GM18502 (cell line): ENCODE results near the gene NKAIN1.

Experiments
- ATAC-seq: cut with Tn5 transposase; IDR thresholded peaks from one replicate; pipeline ENCODE4 v1.9.1; 2021; ENCODE audit warnings: mild to moderate bottlenecking; ENCODE audit not compliant: unreplicated experiment, poor library complexity

NKAIN1 gene

GRCh38 chr1:31234870-31235269 lies 4.8 kb downstream of the NKAIN1 start:
- ATAC-seq = no peak

GRCh38 chr1:31234123-31234708 lies 5.5 kb downstream of the NKAIN1 start:
- no peak for ATAC-seq

GRCh38 chr1:31232689-31233088 lies 7.0 kb downstream of the NKAIN1 start:
- no peak for ATAC-seq

DNA sequence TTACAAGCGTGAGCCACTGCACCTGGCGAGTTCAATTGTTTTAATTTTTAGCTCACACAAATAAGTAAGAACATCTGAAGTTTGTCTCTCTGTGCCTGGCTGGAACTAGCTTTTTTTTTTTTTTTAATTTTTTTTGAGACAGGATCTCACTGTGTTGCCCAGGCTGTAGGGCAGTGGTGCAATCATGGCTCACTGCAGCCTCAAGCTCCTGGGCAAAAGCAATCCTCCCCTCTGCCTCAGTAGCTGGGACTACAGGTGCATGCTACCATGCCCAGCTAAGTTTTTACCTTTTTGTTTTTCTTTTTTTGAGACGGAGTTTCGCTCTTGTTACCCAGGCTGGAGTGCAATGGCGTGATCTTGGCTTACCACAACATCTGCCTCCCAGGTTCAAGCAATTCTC lies 7.9 kb downstream of the NKAIN1 start:
- ATAC-seq = no peak

DNA sequence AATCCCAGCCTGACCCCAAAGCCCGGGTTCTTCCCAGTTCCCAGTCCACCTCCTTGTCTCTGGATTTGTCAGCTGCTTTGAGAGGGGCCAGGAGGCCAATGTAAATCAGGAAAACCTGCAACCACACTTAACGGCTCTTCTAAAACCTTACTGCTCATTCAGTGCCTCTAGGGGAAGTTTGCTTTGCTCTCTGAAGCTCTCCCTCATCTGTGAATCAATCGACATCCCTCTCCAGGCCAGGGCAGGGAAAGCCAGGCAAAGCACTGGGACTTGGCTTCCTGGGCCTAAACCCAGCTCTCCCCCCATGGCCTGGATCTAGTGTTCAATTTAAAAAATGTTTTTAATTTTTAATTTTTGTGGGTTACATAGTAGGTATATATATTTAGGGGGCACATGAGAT lies 9.3 kb downstream of the NKAIN1 start:
- ATAC-seq = no peak

DNA sequence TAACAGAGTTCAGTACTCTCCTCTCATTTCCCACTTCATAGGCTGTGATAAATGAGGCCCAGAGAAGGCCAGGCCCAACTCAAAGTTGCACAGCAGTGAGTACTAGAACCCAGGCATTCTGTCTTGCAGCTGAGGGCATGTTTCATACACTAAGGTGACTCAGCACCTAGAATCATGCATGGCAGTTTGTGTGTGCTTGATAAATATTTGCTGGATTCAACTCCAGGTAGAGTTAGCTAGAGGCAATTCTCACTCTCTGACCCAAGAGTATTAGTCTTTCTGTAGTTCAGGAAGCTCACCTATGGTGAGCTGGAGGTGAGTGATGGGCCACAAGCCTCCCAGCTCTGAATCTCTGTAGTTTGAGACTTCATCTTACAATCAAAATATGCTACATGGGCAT lies 10.7 kb downstream of the NKAIN1 start:
- no peak for ATAC-seq

- no peak for ATAC-seq
These were observed 11.7 kb downstream of the NKAIN1 start for GRCh38 chr1:31227891-31228568.

DNA sequence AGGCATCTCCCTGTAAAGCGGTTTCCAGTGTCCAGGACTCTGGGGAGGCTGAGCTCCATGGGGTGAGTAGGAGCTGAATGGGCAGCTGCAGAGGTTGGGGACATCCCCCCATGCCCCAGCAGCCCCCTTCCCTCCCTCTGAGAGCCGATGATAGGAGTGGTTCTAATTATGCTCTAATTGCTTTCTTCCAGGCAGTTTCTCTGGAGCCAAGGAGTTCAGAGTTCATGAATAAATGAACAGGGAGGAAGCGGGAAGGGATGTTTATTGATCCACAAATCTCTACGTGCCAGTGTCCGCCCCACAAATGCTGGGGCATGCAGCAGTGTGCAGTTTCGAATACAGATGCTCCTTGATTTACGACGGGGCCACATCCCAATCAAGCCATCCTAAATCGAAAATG lies 15.6 kb downstream of the NKAIN1 start:
- ATAC-seq = no peak

DNA sequence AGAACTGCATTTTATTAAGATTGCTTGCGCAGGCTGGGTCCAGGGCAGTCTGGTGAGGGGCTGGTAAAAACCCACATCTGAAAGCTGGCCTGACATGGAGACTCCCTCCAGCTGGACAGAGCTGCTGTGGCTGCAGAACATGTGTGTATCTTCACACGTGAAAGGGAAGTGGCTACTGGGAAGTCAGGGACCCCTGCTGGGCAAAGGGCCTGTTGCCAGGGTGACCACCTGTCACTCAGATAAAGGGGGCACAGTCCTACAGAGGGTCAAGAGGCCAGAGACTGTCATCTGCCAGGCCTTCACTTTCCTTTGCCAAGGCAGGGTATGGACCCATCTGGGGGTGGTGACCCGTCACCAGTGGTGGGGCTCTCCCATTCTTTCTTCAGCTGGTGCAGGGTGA lies 17.5 kb downstream of the NKAIN1 start:
- no peak for ATAC-seq

- no peak for ATAC-seq
These were observed 18.6 kb downstream of the NKAIN1 start for GRCh38 chr1:31221072-31221471.

- no peak for ATAC-seq
These were observed 20.2 kb downstream of the NKAIN1 start for GRCh38 chr1:31219489-31219888.

GRCh38 chr1:31218705-31219104 lies 21.0 kb downstream of the NKAIN1 start:
- no peak for ATAC-seq

DNA sequence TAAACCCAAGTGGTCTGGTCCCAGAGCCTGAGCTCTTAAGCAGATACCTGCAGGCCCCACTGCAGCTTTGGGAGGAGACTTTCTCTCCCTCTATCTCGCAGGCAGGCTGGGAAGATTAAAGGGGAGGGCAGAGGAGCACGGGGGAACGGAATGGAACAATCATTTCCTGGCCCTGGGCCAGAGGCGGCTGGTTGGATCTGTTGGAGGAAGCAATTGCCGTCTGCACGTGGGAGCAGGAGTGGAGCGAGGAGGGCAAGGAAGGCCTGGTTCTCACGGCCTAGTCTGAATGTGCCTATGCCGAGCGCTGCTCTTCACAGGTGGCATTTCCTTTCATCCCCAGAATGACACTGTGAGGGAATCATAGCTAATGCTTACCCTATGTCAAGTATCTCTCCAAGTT lies 23.7 kb downstream of the NKAIN1 start:
- ATAC-seq = no peak

- ATAC-seq = no peak
These were observed 24.6 kb downstream of the NKAIN1 start for GRCh38 chr1:31215065-31215570.

DNA sequence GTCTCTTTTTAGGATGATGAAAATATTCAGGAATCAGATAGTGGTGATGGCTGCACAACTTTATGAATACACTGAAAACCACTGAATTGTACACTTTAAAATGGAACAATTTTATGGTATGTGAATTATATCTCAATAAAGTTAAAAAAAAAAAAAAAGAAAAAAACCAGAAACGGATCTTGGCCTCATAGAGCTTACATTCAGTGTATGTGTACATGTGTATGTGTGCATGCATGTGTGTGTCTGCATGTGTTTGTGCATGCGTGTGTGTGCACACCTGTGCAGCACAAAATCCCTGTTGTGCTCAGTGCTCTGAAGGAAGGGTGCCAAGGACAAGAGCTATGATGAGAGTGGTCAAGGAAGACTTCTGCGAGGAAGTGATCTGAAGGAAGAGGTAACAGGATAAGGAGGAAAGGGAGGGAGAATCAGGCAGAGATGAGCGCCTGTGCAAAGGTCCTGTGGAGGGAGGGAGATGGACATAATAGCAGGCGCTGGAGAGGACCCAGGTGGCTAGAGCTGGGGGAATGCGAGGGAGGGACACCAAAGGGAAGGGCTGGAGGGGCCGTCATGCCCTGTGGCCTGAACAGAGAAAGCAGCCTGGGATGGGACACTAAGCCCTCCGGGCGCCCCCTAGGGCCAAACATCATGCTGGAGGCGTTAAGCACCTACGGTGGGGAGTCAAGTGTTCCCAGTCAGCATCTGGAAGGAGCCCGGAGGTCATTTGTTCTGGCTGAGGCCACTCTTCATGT lies 25.2 kb downstream of the NKAIN1 start:
- ATAC-seq = no peak

GRCh38 chr1:31208361-31208945 lies 31.2 kb downstream of the NKAIN1 start:
- no peak for ATAC-seq

DNA sequence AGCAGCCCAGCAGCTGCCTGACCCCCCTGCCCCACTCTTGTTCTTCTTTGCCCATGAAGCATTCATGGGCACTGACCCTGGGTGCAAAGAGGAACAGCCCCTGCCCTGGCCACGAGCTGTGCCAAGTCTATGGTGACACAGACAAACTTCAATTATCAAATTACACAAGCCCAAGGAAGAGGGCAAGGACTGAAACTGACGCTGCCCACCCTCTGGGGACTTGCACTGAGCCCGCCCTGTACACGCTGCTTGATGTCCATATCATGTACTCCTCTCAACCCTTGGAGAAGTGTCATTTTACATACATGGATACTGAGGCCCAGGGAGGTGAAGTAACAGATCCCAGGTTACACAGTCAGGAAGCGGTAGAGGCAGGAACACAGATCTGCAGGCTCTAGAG lies 32.1 kb downstream of the NKAIN1 start:
- ATAC-seq = no peak

DNA sequence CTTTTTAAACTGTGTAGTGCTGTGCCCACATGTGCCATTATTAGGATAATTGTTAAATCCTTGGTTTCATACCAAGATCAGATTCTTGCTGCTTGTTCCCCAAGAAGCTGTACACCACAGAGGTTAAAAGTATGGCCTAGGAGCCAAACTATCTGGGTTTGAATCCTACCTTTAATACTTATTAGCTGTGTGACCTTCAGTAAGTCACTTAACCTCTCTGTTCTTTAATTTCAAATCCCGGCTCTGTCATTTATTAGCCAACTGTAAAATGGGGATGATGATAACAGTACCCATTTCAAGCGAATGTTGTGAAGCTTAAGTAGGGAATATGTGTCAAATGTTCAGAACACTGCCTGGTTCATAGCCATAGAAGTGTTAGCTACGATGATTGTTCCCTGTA lies 32.6 kb downstream of the NKAIN1 start:
- no peak for ATAC-seq

GRCh38 chr1:31203215-31203614 lies 36.5 kb downstream of the NKAIN1 start:
- no peak for ATAC-seq

GRCh38 chr1:31201931-31202360 lies 37.7 kb downstream of the NKAIN1 start:
- no peak for ATAC-seq

DNA sequence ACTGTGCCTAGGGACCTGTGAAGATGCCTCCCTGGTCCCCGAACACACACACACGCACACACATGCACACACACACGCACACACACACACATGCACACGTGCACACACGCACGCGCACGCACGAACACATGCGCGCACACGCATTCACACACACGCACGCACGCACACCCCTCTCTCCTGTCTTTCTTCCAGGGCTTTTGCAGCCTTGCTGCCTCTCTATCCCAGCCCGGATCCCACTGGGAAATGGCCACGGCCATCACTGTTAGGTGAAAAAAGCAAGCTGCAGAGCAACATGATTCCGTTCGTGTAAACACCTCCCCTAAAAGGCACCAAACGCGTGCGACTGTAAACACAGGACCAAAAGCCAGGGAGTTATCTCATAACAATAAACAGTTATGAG lies 39.7 kb downstream of the NKAIN1 start:
- ATAC-seq = no peak
